Measurements from ENCODE around the gene MSANTD1. TPM values are rescaled to one million over a fixed set of nuclear protein-coding genes. Genes with fewer than 3 reads are reported as not detected.

The MSANTD1 gene
- total RNA-seq, 2 donors from 2014 or later: 1.00 to 2.5 TPM

DNA sequence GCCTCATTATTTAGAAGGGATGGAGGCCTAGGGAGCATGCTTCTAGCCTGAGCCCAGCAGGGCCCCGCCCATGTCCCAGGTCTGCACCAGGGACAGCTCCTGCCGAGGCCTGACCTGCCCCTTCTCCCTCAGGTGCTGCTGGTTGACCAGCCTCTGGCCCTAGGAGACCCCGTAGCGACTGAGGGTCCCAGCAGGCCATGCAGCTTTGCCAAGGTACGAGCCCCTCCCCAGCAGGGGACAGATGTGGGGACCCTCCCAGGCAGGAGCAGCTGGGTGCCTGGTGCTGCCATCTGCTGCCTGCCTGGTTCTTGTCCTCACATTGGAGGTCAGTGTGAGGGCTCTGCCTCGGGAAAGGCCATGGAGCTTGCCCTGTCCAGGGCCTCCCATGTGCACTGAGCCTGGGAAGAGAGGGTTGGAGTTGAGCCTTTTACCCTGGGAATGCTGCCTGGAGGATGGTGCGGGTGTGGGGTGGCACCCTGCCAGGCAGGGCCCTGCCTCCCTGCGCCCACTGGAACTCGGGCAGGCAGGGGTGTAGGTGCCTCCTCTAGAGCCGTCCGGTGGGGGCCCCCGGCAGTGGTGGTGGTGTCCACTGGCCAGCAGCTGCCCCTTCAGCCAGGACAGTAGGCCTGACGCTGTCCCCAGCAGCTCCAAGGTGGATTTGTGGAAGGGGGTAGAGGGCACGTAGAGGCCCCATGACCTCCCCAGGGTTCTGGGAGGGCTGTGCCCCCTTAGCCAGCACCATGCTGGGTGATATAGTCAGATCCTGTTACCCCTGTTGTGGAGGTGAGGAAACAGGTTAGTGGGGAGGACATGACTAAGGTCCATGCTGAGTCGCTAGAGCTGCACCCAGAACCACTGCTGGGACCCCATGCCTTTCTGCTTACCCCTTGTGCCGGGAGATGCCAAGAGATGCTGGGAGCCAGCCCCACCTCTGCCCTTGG is 2.2 kb upstream of the MSANTD1 start:
- Mint-ChIP-seq H3K4me1 (peaks cover 4% of the 10 kb centered on the region), H3K27me3 (ENCODE audit: insufficient read depth) (no peaks in the 10 kb centered on the region)

DNA sequence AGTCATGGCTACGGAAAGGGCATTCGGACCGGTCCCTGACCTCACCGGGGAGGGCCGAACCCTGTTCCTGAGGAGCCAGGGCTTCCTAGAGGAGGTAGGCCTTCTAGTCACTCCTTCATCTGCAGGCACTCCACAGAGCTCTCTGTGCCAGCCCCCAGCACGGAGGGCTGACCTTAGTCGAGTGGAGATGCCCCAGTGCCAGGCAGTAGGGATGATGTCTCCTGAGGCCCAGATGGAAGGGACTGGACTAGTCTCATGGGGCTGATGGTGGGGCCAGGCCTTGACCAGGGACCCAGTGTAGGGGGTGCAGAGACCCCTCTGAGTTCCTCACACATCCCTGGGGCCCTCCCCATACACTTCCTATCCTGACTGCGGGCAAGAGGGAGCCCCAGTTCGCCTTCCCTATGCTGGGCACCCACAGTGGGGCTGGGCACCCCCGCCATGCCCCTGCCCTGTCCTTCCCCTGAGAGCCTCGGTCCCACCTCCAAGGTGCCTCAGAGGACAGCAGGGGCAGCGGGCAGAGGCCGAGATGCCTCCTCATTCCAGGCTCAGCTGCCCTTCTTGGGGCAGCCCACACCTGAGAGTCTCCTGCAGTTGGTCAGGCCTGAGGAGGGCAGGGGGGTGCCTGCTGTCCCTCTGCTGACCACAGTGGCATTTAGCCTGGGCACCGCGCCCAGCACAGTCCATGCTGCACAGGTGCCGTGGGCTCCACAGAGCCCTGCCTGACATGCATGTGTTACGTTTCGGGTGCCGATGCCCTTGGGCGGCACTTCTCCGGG is 1.4 kb upstream of the MSANTD1 start:
- H3K27ac Mint-ChIP-seq: no peak overlapping the region
- no peak overlapping the region for H3K9ac ChIP-seq (ENCODE audit: extremely low read depth, low read length, poor library complexity, severe bottlenecking)
- H3K9me3 Mint-ChIP-seq: no peaks in the 10 kb centered on the region

More for the DNA sequence above, 2.2 kb upstream of the MSANTD1 start:
- H3K9me3 Mint-ChIP-seq: no peaks in the 10 kb centered on the region
- no peak overlapping the region for H3K9ac ChIP-seq (ENCODE audit: extremely low read depth, low read length, poor library complexity, severe bottlenecking)
- no peak overlapping the region for H3K4me3 Mint-ChIP-seq
- 91 to 93% methylated on average over 6 to 16 of the region's 16 CpGs for WGBS, 2 experiments (ENCODE audit: insufficient coverage in 1 of 2, insufficient read length in 1 of 2)
- no peaks in the 10 kb centered on the region for H3K4me1 ChIP-seq (ENCODE audit: control insufficient read depth, insufficient read depth, low read length)
- H3K36me3 Mint-ChIP-seq (ENCODE audit: low read depth): peaks cover 10% of the 10 kb centered on the region
- no peak for DNase-seq
- no peaks in the 10 kb centered on the region for H3K27me3 ChIP-seq (ENCODE audit: control insufficient read depth, insufficient read depth, low read length, poor library complexity, severe bottlenecking)
- no peak overlapping the region for H3K27ac ChIP-seq (ENCODE audit: low read depth, low read length)
- H3K36me3 ChIP-seq (ENCODE audit: control insufficient read depth, insufficient read depth, low read length): peaks cover 5% of the 10 kb centered on the region
- no peak overlapping the region for H3K27ac Mint-ChIP-seq
- no peaks in the 10 kb centered on the region for H3K9me3 ChIP-seq (ENCODE audit: control insufficient read depth, low read length)
- H3K4me3 ChIP-seq (ENCODE audit: low read length): no peak overlapping the region
- TF ChIP-seq, protein P1, sequence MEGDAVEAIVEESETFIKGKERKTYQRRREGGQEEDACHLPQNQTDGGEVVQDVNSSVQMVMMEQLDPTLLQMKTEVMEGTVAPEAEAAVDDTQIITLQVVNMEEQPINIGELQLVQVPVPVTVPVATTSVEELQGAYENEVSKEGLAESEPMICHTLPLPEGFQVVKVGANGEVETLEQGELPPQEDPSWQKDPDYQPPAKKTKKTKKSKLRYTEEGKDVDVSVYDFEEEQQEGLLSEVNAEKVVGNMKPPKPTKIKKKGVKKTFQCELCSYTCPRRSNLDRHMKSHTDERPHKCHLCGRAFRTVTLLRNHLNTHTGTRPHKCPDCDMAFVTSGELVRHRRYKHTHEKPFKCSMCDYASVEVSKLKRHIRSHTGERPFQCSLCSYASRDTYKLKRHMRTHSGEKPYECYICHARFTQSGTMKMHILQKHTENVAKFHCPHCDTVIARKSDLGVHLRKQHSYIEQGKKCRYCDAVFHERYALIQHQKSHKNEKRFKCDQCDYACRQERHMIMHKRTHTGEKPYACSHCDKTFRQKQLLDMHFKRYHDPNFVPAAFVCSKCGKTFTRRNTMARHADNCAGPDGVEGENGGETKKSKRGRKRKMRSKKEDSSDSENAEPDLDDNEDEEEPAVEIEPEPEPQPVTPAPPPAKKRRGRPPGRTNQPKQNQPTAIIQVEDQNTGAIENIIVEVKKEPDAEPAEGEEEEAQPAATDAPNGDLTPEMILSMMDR (conservative IDR thresholded peaks at IDR 0.05): peak; percentile 40

GRCh38 chr4:3248178-3248480 is 830 bp upstream of the MSANTD1 start:
- Histone ChIP-seq H3K36me3 (ENCODE audit: control insufficient read depth, insufficient read depth, low read length) (peaks cover 5% of the 10 kb centered on the region), H3K4me1 (ENCODE audit: control insufficient read depth, insufficient read depth, low read length) (no peaks in the 10 kb centered on the region), H3K27ac (ENCODE audit: low read depth, low read length) (no peak overlapping the region), H3K27me3 (ENCODE audit: control insufficient read depth, insufficient read depth, low read length, poor library complexity, severe bottlenecking) (no peaks in the 10 kb centered on the region), H3K4me3 (ENCODE audit: low read length) (no peak overlapping the region), H3K9me3 (ENCODE audit: control insufficient read depth, low read length) (no peaks in the 10 kb centered on the region), H3K9ac (ENCODE audit: extremely low read depth, low read length, poor library complexity, severe bottlenecking) (no peak overlapping the region)
- no peak overlapping the region for H3K4me3 Mint-ChIP-seq
- no peaks in the 10 kb centered on the region for H3K27me3 Mint-ChIP-seq (ENCODE audit: insufficient read depth)
- peaks cover 4% of the 10 kb centered on the region for H3K4me1 Mint-ChIP-seq
- H3K36me3 Mint-ChIP-seq (ENCODE audit: low read depth): peaks cover 2% of the 10 kb centered on the region
- DNase-seq: no peak
- TF ChIP-seq, protein P1 (conservative IDR thresholded peaks at IDR 0.05): no peak
- H3K9me3 Mint-ChIP-seq: no peaks in the 10 kb centered on the region
- no peak overlapping the region for H3K27ac Mint-ChIP-seq
- 93 to 99% methylated on average over 13 to 14 of the region's 14 CpGs for WGBS, 2 experiments (ENCODE audit: insufficient coverage in 1 of 2, insufficient read length in 1 of 2)

More for the DNA sequence above, 1.4 kb upstream of the MSANTD1 start:
- no peak overlapping the region for H3K4me3 Mint-ChIP-seq
- Histone ChIP-seq H3K4me3 (ENCODE audit: low read length) (no peak overlapping the region), H3K9me3 (ENCODE audit: control insufficient read depth, low read length) (no peaks in the 10 kb centered on the region), H3K36me3 (ENCODE audit: control insufficient read depth, insufficient read depth, low read length) (peaks cover 5% of the 10 kb centered on the region), H3K27ac (ENCODE audit: low read depth, low read length) (no peak overlapping the region), H3K4me1 (ENCODE audit: control insufficient read depth, insufficient read depth, low read length) (no peaks in the 10 kb centered on the region), H3K27me3 (ENCODE audit: control insufficient read depth, insufficient read depth, low read length, poor library complexity, severe bottlenecking) (no peaks in the 10 kb centered on the region)
- no peaks in the 10 kb centered on the region for H3K27me3 Mint-ChIP-seq (ENCODE audit: insufficient read depth)
- H3K36me3 Mint-ChIP-seq (ENCODE audit: low read depth): peaks cover 5% of the 10 kb centered on the region
- peaks cover 4% of the 10 kb centered on the region for H3K4me1 Mint-ChIP-seq
- WGBS, 2 experiments (ENCODE audit: insufficient coverage in 1 of 2, insufficient read length in 1 of 2): 92 to 97% methylated on average over 11 to 21 of the region's 21 CpGs
- TF ChIP-seq, protein P1 (conservative IDR thresholded peaks at IDR 0.05): no peak
- no peak for DNase-seq

All from endodermal cell (in vitro differentiated cells).